NCI-H2196 treated with DMSO at 0.1 percent for 48 hours (cell line): Measurements from ENCODE around the gene KHDC1L.
A peak's percentile ranks its signal among the peaks of the same experiment; 100 is the strongest.
"Not testable (repeated sequence)": the region's sequence is repeated elsewhere in the genome, so short reads cannot be mapped to it uniquely, and the experiment has no call there.

Experiments
- DNase-seq: peaks from one replicate; lab custom pipeline; 2025; ENCODE audit not compliant: unreplicated experiment; lab: John Stamatoyannopoulos, UW

KHDC1L gene

GRCh38 chr6:73207221-73207837 lies 18.0 kb downstream of the KHDC1L start:
- no peak for DNase-seq

- DNase-seq = no peak
Measured at GRCh38 chr6:73204252-73204651, 21.0 kb downstream of the KHDC1L start.

- no peak for DNase-seq
Measured at GRCh38 chr6:73203098-73203497, 22.2 kb downstream of the KHDC1L start.

- no peak for DNase-seq
Measured at GRCh38 chr6:73200735-73201134, 24.6 kb downstream of the KHDC1L start.

- no peak for DNase-seq
Measured at GRCh38 chr6:73200247-73200646, 25.0 kb downstream of the KHDC1L start.

GRCh38 chr6:73194744-73195143 lies 30.6 kb downstream of the KHDC1L start:
- no peak for DNase-seq

GRCh38 chr6:73193302-73193701 lies 32.0 kb downstream of the KHDC1L start:
- DNase-seq = not testable (repeated sequence)

- no peak for DNase-seq
Measured at GRCh38 chr6:73182021-73182607, 43.2 kb downstream of the KHDC1L start.

GRCh38 chr6:73180763-73181619 lies 44.3 kb downstream of the KHDC1L start:
- peak; percentile 55 for DNase-seq

- no peak for DNase-seq
Measured at GRCh38 chr6:73180076-73180738, 45.1 kb downstream of the KHDC1L start.

- DNase-seq = no peak
Measured at GRCh38 chr6:73177221-73177944, 47.9 kb downstream of the KHDC1L start.

- DNase-seq = no peak
Measured at GRCh38 chr6:73176057-73176456, 49.2 kb downstream of the KHDC1L start.

- no peak for DNase-seq
Measured at GRCh38 chr6:73174646-73175045, 50.6 kb downstream of the KHDC1L start.
